DMS53 treated with DMSO at 0.1 percent for 48 hours (cell line): ENCODE data around the gene NXN.
A peak's percentile ranks its signal among the peaks of the same experiment; 100 is the strongest.
"Not testable (repeated sequence)": the region's sequence is repeated elsewhere in the genome, so short reads cannot be mapped to it uniquely, and the experiment has no call there.

ENCODE experiments used
- DNase-seq: peaks from one replicate; lab custom pipeline; 2025; ENCODE audit not compliant: unreplicated experiment; lab: John Stamatoyannopoulos, UW

The NXN gene

DNA sequence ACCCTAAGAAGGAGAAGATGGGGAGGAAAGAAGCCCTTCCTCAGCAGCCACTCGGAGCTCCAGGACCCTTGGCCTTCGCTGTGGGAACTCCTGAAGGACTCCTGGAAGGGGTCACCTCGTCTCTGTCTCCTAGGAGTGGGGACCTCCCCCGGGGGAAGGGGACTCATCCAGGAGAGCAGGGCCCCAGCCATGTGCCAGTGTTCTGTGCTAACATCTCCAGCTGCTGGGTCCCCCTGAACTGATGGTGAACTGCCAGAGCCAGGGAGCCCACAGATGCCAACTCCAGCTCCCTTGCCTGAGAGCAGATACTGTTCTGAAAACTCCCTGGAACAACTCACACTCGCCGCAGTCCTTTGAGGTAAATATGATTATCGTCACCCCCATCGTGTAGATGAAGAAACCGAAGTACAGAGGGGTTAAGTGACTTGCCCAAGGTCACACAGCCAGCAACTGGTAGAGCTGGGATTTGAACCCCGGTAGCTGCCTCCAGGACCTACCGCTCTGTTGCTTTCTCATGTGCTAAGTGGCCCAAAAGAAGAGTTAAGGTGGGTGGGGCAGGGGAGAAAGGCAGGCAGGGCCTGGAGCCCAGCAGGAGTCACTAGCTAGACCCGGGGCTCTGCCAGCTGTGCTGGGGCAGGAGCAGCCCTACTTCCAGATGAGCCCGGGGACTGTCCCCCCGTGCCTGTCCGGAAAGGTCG, 27.9 kb upstream of the NXN start:
- no peak for DNase-seq

DNA sequence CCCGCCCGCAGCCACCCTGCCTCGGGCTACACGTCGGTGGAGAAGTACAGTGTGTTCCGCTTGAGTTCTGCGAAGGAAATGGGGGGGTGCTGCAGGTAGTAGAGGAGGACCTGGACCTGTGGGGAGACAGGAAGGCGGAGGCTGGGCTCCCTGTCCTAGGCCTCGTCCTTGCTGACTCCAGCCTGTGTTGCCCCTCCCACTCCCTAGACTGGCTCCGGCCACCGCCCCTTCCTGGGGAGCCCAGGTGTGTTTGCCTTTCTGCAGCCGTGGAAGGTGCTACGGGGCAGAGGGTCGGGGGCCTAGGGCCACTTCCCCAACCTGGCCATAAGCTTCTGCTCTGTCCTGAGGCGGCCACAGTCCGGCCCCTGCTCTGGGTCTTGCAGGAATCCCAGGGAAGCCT, 26.5 kb upstream of the NXN start:
- DNase-seq: no peak

DNA sequence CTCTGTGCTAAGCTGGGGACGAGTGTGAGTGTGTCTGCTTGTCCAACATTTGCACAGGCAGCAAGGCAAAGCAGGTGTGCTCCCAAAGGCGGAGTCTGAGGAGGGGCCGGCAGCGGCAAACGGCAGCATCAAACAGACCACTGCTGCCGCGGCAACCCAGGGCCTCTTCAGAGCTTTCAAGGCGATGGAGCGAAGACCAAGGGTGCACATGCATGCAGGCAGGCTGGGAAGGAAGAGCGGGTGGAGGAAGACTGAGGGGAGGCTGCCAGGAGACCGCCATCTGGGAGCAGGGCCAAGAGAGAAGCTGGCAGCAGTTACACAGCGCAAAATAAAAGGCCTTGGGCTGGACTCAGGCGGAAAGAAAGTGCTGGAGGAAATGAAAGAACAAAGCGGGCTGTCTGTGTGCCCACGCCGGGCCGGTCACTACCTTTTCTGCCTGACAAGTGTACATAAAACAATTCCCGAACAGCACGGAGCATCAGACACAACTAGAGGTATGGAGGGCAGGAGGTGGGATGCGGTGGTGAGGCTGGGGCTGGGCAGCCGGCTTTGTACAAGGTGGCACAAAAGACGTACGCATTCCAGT, 25.9 kb upstream of the NXN start:
- DNase-seq: no peak

DNA sequence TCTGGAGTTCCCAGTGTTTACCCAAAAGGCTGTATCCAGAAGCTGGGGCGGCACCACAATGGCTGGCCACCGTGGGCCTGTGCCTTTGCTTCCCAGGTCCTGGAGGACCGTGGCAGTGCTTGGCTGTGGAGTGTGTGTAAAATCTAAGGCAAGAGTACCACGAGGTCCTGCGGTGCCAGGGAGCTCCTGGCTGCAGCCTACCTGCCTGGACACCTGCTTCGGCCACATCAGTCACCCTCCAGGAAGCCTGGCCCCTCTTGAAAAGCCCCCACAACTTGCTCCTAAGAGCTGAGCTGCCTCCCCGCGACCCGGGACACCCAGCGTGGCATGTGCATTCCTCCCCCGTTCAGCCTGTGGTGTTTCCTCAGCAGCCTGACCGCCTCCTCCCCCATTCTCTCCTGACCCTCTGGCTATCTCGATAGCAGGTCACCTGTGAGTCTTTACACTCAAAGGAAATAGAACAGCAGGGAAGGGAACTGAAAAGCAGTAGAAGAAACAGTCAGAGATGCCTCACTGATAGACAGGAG, 25.3 kb upstream of the NXN start:
- DNase-seq: no peak

DNA sequence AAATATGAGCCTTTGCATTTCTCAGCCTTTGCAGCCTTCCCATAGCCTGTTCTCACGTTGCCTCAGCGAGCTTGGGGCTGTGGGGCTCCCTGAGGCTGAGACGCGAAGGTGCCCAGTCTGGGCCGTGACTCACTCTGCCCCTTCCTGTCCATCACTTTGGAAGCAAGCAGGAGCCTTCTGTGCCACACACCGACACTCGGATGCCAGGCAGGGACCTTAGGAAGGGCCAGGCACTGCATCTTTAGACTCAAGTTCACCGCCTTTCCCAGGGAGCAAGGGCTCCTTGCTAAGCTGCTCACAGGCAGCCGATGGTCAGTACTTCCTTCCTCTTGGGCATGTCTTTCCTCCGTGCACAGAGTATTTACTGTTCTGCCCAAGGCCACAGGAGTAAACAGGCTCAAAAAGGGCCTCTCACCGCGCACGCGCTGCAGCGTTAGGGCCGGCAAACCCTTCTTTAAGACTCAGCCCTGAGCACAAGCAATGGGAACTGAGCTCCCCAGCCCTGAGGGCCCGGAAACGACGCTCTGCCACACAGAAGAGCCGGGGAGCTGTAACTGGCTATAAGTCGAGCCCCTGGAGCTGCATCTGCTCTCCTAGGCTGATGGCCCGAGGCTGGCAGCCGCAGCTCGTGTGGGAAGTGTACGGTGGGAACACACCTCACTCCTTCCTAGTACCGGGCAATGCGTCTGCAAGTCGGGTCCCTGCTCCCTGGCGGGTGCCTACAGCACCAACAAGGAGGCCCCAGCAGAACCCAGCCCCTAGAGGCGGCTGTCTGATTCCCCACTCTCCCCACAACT, 24.6 kb upstream of the NXN start:
- no peak for DNase-seq

DNA sequence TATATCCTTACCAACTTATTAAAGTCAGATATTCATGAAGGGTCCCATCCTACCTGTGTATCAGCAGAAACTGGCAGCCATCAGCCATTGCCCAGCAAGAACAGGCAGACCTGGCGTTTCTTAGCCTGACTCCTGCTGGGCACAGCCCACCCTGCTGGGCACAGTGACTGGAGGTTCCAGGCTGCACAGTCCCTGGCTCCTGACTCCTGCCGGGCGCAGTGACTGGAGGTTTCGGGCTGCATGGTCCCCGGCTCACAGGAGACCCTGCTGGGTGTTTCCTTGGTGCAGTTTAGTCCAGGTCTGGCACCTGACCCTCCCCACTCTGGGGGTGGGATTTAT, 24.0 kb upstream of the NXN start:
- no peak for DNase-seq

DNA sequence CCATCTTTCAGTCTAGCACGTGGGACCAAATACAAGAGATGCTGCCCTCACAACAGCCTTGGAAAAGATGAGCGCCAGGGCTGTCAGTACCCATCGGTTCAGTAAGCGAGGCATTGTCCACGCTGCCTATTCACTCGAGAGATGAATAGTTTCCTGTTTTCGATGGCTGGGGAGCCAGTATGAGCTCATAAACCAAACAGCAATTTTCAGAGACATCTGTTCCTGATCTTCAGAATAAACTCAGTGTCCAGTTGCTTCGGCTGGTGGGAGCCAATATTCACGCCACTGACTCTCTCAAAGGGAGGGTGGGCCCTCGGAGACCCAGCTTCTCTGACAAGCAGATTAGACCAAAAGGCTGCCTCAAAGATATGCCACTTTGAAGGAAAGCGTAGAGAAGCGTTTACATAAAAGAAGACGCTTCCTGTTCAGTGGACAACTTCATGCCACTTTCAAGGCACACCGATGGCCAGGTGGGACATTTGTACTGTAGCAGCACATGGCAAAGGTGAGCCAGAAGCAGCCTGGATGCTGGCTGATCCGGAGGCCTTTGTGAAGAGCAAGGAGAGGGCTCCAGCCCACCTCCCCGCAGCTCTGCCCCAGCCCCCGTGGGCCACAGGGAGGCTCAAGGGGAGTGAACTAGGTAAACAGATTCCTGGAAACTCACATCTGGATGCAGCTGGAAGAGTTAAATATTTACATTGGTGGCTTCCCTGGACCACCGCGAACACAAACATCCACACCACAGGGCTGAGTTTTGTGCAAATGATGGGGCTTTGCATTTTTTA, 23.4 kb upstream of the NXN start:
- DNase-seq: no peak

DNA sequence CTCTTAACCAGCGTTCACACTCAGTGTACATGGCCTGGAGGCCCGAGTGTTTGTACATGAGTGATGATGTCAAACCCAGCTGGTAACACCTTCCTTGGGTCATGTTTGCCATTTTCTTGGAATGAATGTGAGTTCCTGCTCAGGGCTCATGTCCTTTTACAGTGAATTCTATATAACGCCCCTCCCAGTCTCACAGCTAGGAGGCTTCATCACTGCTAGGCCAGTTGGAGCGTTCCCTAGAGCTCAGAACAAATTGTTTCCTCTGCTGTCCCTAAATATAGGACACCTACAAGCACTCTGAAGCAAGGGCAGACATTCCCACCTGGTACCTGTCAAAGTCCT, 22.8 kb upstream of the NXN start:
- no peak for DNase-seq

DNA sequence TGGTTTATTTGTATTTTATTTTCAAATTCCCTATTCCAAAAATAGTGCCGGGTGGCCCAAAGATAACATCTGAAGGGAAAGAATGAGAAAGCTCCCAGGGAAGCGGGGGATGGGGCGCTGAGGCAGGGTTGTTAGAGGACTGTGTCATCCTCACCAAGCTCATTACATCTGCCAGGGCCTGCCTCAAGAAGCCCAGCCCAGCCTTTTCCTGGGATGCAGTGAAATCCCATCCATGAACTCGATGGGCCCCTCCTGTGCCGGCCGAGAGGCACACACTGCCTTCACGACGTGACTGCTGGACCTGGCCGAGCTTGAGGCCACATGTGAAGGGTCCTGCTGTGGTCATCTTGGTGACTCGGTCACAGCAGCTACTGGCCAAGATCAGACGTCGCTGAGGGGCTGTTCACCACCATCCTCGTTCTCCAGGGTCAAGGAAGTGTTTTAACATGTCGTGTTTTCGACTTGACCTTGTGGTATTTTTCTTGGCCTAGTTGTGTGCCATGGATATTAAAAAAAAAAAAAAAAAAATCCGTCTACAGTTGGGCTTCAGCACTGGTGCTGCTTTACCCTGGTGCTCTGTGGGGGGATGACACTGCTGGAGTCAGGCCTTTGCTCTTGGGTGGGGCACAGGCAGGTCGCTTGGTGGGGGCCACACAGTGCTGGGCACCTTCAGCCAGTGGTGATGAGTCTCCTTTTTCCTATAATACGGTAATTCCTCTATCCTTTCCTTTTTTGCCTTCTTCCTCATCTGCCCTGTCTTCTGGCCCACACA, 22.2 kb upstream of the NXN start:
- DNase-seq: no peak

DNA sequence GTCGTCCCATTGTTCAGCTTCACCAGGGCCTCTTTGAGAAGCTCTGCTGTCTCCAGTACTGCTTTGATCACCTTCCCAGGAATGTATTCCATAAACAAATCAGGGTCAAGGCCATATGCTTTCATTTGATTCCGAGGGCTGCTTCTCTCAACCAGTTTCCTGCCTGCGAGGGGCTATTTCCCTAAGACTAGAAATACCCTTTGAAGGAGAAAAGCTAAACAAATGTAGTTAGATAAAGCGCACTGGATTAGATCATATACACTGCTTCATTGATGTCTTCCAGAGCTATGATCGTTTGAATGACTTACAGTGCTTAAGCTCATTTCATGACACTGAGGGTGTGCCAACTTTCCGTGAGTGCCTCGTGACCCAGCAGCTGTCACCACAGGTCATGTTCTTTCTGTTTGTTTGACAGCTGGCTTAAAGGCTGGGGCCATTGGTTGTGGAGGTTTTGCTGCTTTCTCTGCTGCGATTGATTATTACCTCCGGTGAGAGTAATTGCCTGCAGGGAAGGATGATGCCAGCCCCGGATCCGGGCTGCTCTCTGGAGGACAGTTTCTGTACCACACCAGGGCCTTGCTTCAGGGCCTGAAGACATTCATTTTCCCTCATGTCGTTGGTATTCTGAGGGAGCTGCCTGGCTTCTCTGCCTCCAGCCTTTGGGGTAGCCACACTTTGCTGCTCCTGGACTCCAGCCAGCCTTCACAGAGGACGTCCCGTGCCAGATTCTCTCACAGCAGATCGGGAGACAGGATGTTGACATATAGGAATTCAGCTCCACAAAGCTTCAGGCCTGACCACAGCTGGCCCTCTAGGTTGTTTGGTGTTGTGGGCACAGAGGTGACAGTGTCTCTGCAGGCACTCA, 21.3 kb upstream of the NXN start:
- no peak for DNase-seq

DNA sequence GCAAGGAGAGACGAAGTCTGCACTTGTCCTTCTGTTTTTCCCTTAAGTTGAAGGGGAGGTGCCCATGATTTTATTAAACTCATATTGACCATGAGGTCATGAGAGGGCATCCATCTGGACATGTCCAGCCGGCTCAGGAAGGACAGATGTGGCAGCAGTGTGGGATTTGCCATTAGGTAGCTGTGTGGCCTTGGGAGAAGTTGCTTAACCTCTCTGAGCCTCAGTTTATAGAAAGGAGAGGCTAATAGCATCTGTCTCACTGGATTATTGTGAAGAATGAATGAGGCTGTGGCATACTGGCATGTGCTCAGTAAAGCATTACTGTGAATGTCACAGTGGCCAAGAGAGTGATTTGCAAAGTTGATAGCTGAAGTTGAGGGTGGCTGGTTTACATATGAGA, 18.5 kb upstream of the NXN start:
- no peak for DNase-seq

DNA sequence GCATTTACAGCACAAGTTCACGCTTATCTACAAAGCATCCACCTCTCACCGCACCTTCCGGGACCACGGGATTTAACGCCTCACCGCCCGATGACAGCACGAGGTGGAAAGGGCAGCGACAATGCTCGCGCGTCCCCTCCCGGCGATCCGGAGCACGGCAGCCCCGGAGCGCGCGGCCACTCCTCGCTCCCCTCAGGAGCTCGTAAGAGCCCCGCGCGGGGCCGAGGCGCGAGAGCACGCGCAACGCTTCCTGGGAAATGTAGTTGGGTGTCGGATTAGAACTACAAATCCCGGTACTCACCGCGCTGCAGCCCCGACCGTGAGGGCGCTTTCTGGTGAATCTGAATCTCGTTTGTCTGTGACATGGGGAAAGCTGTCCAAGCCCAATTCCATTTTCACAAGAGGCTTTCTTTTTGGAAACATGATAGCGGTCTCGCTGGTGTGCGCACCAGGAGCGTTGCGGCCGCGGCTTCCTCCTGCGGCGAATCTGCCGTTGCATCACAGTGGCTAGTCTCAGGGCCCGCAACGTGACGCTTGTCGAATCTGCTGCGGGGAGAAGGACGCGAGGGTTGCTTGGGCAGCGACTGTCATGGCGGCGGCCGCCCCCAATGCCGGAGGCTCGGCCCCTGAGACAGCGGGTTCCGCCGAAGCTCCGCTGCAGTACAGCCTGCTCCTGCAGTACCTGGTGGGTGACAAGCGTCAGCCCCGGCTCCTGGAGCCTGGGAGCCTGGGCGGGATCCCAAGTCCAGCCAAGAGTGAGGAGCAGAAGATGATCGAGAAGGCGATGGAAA, 17.2 kb upstream of the NXN start, which contains the start of gene TIMM22:
TIMM22 (plus strand) TSS at position 576 of the 791 bp plus-strand sequence; CDS start at position 590, 14 bp downstream.
- DNase-seq: peak; percentile 90

DNA sequence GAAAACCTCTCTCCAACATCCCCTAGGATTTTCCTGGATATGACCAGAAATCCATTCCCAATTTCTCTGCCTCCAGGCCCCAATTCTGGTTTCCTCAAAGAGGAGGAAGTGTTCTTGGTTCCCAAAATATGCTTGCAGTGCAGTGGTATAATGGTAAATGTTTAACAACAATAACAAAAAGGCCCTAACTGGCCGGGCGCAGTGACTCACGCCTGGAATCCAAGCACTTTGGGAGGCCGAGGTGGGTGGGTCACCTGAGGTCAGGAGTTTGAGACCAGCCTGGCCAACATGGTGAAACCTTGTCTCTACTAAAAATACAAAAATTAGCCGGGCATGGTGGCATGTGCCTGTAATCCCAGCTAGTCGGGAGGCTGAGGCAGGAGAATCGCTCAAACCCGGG, 15.7 kb upstream of the NXN start:
- DNase-seq: not testable (repeated sequence)

DNA sequence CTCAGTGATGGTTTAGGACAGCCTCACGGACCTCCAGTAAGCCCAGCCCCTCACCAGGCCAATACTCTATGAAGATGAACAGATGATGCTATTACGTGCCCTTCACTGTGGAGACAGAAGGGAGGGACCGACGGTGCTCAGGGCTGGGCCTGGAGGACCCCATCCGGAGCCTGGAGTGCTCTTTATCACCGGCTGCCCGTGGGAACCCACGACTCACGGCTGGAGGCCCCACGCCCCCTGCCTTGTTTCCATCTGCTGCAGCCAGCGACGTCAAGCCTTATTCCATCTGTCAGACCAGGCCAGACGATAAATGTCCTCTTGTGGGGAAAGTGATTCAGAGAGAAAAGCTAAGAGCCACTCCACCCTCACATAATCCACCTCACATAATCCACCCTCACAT, 13.4 kb upstream of the NXN start:
- no peak for DNase-seq

DNA sequence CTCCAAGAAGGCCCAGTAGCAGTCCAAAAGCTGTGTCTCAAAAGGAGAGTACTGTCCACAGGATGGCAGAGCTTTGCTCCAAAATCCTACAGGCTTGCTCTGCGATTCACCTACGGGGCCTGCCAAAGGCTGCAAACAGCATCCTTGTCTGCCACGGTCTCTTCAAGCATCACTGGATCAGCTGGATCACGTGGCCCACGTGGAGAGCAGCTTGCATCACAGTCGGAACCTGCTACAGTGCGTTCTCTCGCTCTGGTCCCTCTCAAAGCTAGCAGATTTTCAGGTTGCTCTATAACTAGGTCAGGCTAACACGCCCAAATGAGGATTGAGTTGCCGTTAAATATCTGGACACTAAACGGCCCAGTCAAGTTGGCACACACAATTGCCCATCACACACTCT, 9.0 kb upstream of the NXN start:
- DNase-seq: no peak

DNA sequence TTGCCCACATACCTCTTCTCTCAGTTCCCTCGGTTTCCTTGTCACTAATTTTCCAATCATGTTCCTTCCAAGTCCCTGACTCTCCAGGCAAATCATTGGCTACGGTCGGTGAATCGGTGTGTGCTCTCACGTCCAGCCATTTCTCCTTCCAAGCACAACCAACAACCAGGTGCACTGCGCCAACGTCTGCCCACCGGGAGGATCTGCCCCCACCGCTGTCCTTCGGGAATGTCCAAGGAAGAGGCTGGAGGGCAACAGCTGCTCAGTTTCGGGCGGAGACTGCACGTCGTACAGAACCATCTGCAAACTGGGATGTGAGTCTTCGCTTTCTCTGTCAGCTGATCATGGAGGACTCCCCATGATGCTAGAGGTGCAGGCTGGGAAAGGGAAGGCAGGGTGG, 8.4 kb upstream of the NXN start:
- DNase-seq: no peak

DNA sequence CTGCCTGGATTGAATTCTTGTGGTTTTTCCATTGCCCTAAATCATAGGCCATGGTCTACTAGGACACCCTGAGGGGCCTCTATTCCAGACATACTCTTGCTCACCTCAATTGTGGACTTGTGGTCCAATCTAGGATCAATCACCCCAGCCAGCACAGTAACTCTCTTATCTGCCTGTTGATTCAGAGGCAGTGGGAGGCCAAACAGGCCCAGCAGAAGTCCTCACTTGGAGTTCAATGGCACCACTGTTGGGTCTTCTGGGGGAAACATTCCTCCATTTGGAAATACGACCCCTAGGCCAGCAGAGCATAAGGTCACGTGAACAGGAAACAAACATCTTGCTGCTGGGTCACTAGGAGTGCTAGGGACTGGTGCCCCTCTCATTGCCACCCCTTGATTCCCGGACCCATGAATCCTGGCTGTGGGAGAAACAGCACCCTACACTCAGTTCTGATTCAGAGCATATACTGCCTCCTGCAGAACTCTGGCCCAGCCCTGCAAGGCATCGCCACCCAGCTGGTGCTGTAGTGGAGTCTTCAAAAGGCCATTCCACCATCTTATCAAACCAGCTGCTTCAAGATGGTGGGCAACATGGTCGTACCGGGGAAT, 6.8 kb upstream of the NXN start:
- no peak for DNase-seq

DNA sequence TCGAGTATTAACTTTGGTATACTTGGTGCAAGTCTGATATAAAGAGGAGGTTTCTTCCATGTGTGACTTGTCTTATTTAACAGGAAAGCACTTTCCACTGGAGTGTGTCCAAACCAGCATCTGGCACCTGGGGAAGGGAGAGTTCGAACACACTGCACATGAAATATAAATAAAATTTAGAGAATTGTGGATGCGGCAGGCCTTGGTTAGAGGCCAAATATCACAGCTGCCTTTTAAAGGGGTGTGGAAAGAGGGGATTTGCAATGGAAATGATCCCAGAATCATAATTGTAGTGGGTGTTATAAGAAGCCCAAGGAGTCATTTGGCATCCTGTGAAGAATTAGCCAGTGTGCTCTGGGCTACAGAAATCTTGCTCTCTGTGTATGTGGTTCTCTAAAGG, 4.3 kb upstream of the NXN start:
- DNase-seq: no peak

DNA sequence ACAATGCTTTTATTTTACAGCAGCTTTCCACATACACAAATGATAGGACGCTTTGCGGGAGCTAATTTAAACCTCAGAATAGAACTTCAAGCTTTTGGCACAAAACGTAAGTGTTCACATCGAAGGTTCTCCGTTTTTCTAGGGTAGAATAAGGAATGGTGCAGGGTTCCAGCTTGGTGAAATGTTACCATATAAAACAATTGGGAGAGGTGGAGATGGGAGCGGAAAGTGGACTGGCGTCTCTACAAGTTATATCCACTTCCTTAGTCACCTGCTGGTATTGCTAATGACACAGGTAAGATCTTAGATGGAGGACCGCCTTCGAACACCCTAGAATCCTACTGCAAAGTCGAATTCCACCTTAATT, 1.7 kb upstream of the NXN start:
- DNase-seq: no peak
